Right ventricle myocardium inferior (tissue), 1 donor: ENCODE data around the gene KLF2. TPM values are rescaled to one million over a fixed set of nuclear protein-coding genes. Genes with fewer than 3 reads are reported as not detected.
A peak's percentile ranks its signal among the peaks of the same experiment; 100 is the strongest.

Experiments
- ATAC-seq: fragments of 200-7000 bp; cut with Tn5 transposase; one replicate; pipeline ENCODE4 v1.9.1; 2020; ENCODE audit warnings: mild to moderate bottlenecking, moderate library complexity
- DNase-seq: peaks from one replicate; pipeline ENCODE4 v3.0.0; 2021; ENCODE audit errors: missing footprints
- intact Hi-C: fragments of 100-400 bp; cut with DNase I; formaldehyde crosslinking; loops from one replicate; pipeline ENCODE4 v1.11.0; 2022
- total RNA-seq: library from RNA; stranded (reverse); fragmentation: NEBNext Ultra II Directional; extraction: Animal tissue kit (Norgen Biotek cat#: 25700); gene quantifications from one replicate; pipeline ENCODE4 v1.2.1, GENCODE V29; 2021
- donor health status: DM: no; HTN: yes; CAD: no; lungs with severe emphysema.

Gene KLF2
- total RNA-seq, 1 donor from 2014 or later, result 73.1 TPM

GRCh38 chr19:16370641-16371391, 46.2 kb downstream of the KLF2 start:
- intact Hi-C loops, result no loop called here
- no peak for DNase-seq
- no peak for ATAC-seq

- intact Hi-C loops, result no loop called here
- ATAC-seq (peak; percentile 45), DNase-seq (peak; percentile 90)
Observed at GRCh38 chr19:16371540-16371986, 46.9 kb downstream of the KLF2 start.

- no peak for ATAC-seq
- intact Hi-C loops, result no loop called here
- no peak for DNase-seq
Observed at GRCh38 chr19:16372065-16372915, 47.7 kb downstream of the KLF2 start.

- no peak for DNase-seq
Observed at GRCh38 chr19:16373079-16373478, 48.5 kb downstream of the KLF2 start.

GRCh38 chr19:16373532-16373931, 48.9 kb downstream of the KLF2 start:
- ATAC-seq (peak; percentile 14), DNase-seq (no peak)
- intact Hi-C loops, result no loop called here

More at GRCh38 chr19:16373079-16373478, 48.5 kb downstream of the KLF2 start:
- intact Hi-C loops, result no loop called here
- ATAC-seq, result no peak

GRCh38 chr19:16373989-16374388, 49.4 kb downstream of the KLF2 start:
- no peak for ATAC-seq
- DNase-seq, result no peak
- intact Hi-C loops, result no loop called here

- DNase-seq (no peak), ATAC-seq (no peak)
- intact Hi-C loops, result no loop called here
Observed at GRCh38 chr19:16374436-16374835, 49.8 kb downstream of the KLF2 start.

- no peak for DNase-seq
- ATAC-seq, result no peak
- intact Hi-C loops, result no loop called here
Observed at GRCh38 chr19:16375157-16375935, 50.7 kb downstream of the KLF2 start.

- intact Hi-C loops, result no loop called here
- DNase-seq, result no peak
- no peak for ATAC-seq
Observed at GRCh38 chr19:16375936-16376185, 51.2 kb downstream of the KLF2 start.

- no peak for DNase-seq
- intact Hi-C loops, result no loop called here
- no peak for ATAC-seq
Observed at GRCh38 chr19:16376241-16376640, 51.6 kb downstream of the KLF2 start.

- ATAC-seq, result no peak
- intact Hi-C loops, result no loop called here
- DNase-seq, result no peak
Observed at GRCh38 chr19:16376649-16377048, 52.0 kb downstream of the KLF2 start.

GRCh38 chr19:16377521-16377920, 52.9 kb downstream of the KLF2 start:
- DNase-seq, result no peak
- intact Hi-C loops, result no loop called here
- no peak for ATAC-seq

Other genes starting within 250 kb of the KLF2 start
- gene TPM4, start 248.3 kb upstream of the KLF2 start, total RNA-seq, result 106 TPM
- 25.6 TPM for gene RAB8A, start 212.9 kb upstream of the KLF2 start, total RNA-seq
- 0.49 TPM for gene HSH2D, start 181.1 kb upstream of the KLF2 start, total RNA-seq
- gene CIB3, start 151.3 kb upstream of the KLF2 start, total RNA-seq, result not detected
- gene FAM32A, start 139.4 kb upstream of the KLF2 start, total RNA-seq, result 38.8 TPM
- 39.4 TPM for gene AP1M1, start 126.9 kb upstream of the KLF2 start, total RNA-seq
- gene EPS15L1, start 147.1 kb downstream of the KLF2 start, total RNA-seq, result 64.7 TPM
- gene CALR3, start 171.3 kb downstream of the KLF2 start, total RNA-seq, result not detected
- 3.3 TPM for gene C19orf44, start 171.6 kb downstream of the KLF2 start, total RNA-seq
- 17.3 TPM for gene CHERP, start 217.6 kb downstream of the KLF2 start, total RNA-seq
- gene SLC35E1, start 247.6 kb downstream of the KLF2 start, total RNA-seq, result 23.5 TPM